ENCODE results near the gene HEBP2. TPM values are rescaled to one million over a fixed set of nuclear protein-coding genes. Genes with fewer than 3 reads are reported as not detected.

The HEBP2 gene
- total and polyA plus RNA-seq, 2 of the 13 experiments (the other 11 are each of a cell fraction or from before 2014, with no cell fraction given), result 16.0 to 72.8 TPM

- ChIA-PET POLR2A (no interaction called here), CTCF (ENCODE audit: low intra/inter-chr PET ratio, low total read pairs) (no interaction called here)
- no peak for ATAC-seq
- Histone ChIP-seq H3K4me2 (ENCODE audit: low read depth, low read length) (no peak overlapping the region), H2AFZ (ENCODE audit: low read length) (no peak overlapping the region), H3K9ac (ENCODE audit: insufficient read depth, low read depth, low read length) (no peak overlapping the region), H3K27me3 (ENCODE audit: control insufficient read depth in 1 of 2, insufficient read depth in 2 of 2, low read length in 2 of 2) (no peaks in the 10 kb centered on the region), H3K4me1 (ENCODE audit: insufficient read depth, low read length) (peaks cover 12% of the 10 kb centered on the region), H3K4me3 (replicated peaks in 1 of 3; ENCODE audit: insufficient read depth in 1 of 3, low read depth in 2 of 3, low read length in 3 of 3) (no peak overlapping the region), H4K20me1 (ENCODE audit: insufficient read depth, low read length) (no peaks in the 10 kb centered on the region), H3K79me2 (ENCODE audit: insufficient read depth, low read length) (no peaks in the 10 kb centered on the region), H3K36me3 (replicated peaks in 1 of 2; ENCODE audit: control insufficient read depth in 1 of 2, insufficient read depth in 2 of 2, low read length in 2 of 2) (no peaks in the 10 kb centered on the region), H3K9me3 (ENCODE audit: low read length) (no peaks in the 10 kb centered on the region), H3K27ac (ENCODE audit: extremely low read length, insufficient read depth, low read length) (no peak overlapping the region)
- no peak for FAIRE-seq
- BruUV-seq (replicated peaks), result no TSS peak
- TF ChIP-seq TBL1XR1 (IDR thresholded peaks at IDR 0.05; ENCODE audit: borderline replicate concordance, low read length, partially characterized antibody) (no peak), ARNT (IDR thresholded peaks at IDR 0.05) (no peak), ERF (CRISPR knock-in tag; IDR thresholded peaks at IDR 0.05) (no peak), ZNF589 (CRISPR knock-in tag; conservative IDR thresholded peaks at IDR 0.05) (no peak), ZBTB33 (CRISPR knock-in tag; IDR thresholded peaks at IDR 0.05) (no peak), ZFY (CRISPR knock-in tag; IDR thresholded peaks at IDR 0.05) (no peak), EP300 (IDR thresholded peaks at IDR 0.05; ENCODE audit: low read depth in 2 of 2, low read length in 2 of 2) (no peak), EP300 (CRISPR knock-in tag; IDR thresholded peaks at IDR 0.05; ENCODE audit: borderline replicate concordance) (no peak), SUZ12 (IDR thresholded peaks at IDR 0.05; ENCODE audit: low read depth, low read length) (no peak), ATF7-NPFF (CRISPR knock-in tag; IDR thresholded peaks at IDR 0.05; ENCODE audit: low read depth) (no peak), POGK (CRISPR knock-in tag; conservative IDR thresholded peaks at IDR 0.05) (no peak), ARID2 (CRISPR knock-in tag; IDR thresholded peaks at IDR 0.05; ENCODE audit: borderline replicate concordance) (no peak), SNRNP70 (IDR thresholded peaks at IDR 0.05; ENCODE audit: low read depth, low read length) (no peak), TMF1 (CRISPR knock-in tag; IDR thresholded peaks at IDR 0.05; ENCODE audit: low read depth) (no peak)
- no peak for DNase-seq (ENCODE audit: low spot score)
- intact Hi-C loops (cut with micrococcal nuclease; ENCODE audit: unreplicated experiment), result no loop called here
- in situ Hi-C loops (cut with HindIII; ENCODE audit: extremely low pct_ligation_motif_present, low pct_unique_long_range_greater_than_20kb), result no loop called here
Measured at GRCh38 chr6:138374230-138374629, 29.8 kb upstream of the HEBP2 start.
